Measurements from ENCODE around the gene NR1H4. TPM values are rescaled to one million over a fixed set of nuclear protein-coding genes. Genes with fewer than 3 reads are reported as not detected.

Gene NR1H4
- total RNA-seq, 1 experiment from 2014 or later: not detected

GRCh38 chr12:100504804-100505203, 31.1 kb downstream of the NR1H4 start (continued):
- no peak for TF ChIP-seq ARID4B (CRISPR knock-in tag; IDR thresholded peaks at IDR 0.05; ENCODE audit: borderline replicate concordance)

- ATAC-seq (no peak), DNase-seq (ENCODE audit: low spot score) (no peak)
- Mint-ChIP-seq H3K4me1 (no peaks in the 10 kb centered on the region), H3K36me3 (no peaks in the 10 kb centered on the region), H3K4me3 (no peak overlapping the region), H3K9me3 (no peaks in the 10 kb centered on the region), H3K27ac (no peak overlapping the region), H3K27me3 (ENCODE audit: low read depth) (no peaks in the 10 kb centered on the region)
- CTCF ChIA-PET: no interaction called here
- POLR2A ChIA-PET: no interaction called here
- TF ChIP-seq TCF7 (CRISPR knock-in tag; IDR thresholded peaks at IDR 0.05; ENCODE audit: low read depth): no peak
- no peak for TF ChIP-seq USF1 (CRISPR knock-in tag; IDR thresholded peaks at IDR 0.05)
- no peak for TF ChIP-seq PRDM15 (CRISPR knock-in tag; IDR thresholded peaks at IDR 0.05)
- no peak for TF ChIP-seq GRHL2 (CRISPR knock-in tag; IDR thresholded peaks at IDR 0.05; ENCODE audit: insufficient replicate concordance, severe bottlenecking)
- no peak for TF ChIP-seq PREB (CRISPR knock-in tag; IDR thresholded peaks at IDR 0.05; ENCODE audit: borderline replicate concordance)
These were observed 35.1 kb downstream of the NR1H4 start for GRCh38 chr12:100508751-100509150.

GRCh38 chr12:100512692-100513091, 39.0 kb downstream of the NR1H4 start:
- CTCF ChIA-PET: no interaction called here
- Mint-ChIP-seq H3K27ac (no peak overlapping the region), H3K27me3 (ENCODE audit: low read depth) (no peaks in the 10 kb centered on the region), H3K36me3 (no peaks in the 10 kb centered on the region), H3K4me3 (no peak overlapping the region), H3K4me1 (peaks cover 5% of the 10 kb centered on the region), H3K9me3 (peaks cover 9% of the 10 kb centered on the region)
- TF ChIP-seq ZNF396 (CRISPR knock-in tag; IDR thresholded peaks at IDR 0.05; ENCODE audit: borderline replicate concordance): no peak
- no peak for TF ChIP-seq ZNF263 (CRISPR knock-in tag; IDR thresholded peaks at IDR 0.05; ENCODE audit: low read depth)
- no peak for TF ChIP-seq NFYB (CRISPR knock-in tag; conservative IDR thresholded peaks at IDR 0.05; ENCODE audit: low read depth)
- no peak for TF ChIP-seq ZNF219 (CRISPR knock-in tag; IDR thresholded peaks at IDR 0.05; ENCODE audit: borderline replicate concordance)
- TF ChIP-seq ESRRA (CRISPR knock-in tag; IDR thresholded peaks at IDR 0.05; ENCODE audit: borderline replicate concordance): no peak
- no peak for TF ChIP-seq IRF2 (CRISPR knock-in tag; IDR thresholded peaks at IDR 0.05; ENCODE audit: borderline replicate concordance, low read depth)
- no peak for TF ChIP-seq CREB1 (CRISPR knock-in tag; IDR thresholded peaks at IDR 0.05)
- no peak for DNase-seq (ENCODE audit: low spot score)
- ATAC-seq: no peak
- POLR2A ChIA-PET: no interaction called here

Data from WTC11 (cell line).